Gastrocnemius medialis (tissue), 4 donors: ENCODE data around the gene TMCC2. TPM values are rescaled to one million over a fixed set of nuclear protein-coding genes. Genes with fewer than 3 reads are reported as not detected.

Experiments
- ATAC-seq, 2 donors: fragments of 150-250 bp; one replicate each; pipeline ENCODE4 v1.9.1; 2016
- DNase-seq, 2 donors: peaks; one replicate each; pipeline ENCODE4 v3.0.0-alpha.2; 2019
- H3K27ac ChIP-seq, 4 donors: fragments of 200-600 bp; sonication (generic); 1 replicate in 1 of 4; 2 replicates in 3 of 4; pipeline ENCODE4 v1.5.1; 2016 to 2018; ENCODE audit warnings: mild to moderate bottlenecking in 2 of 4, moderate library complexity in 1 of 4
- H3K27me3 ChIP-seq, 3 donors: fragments of 200-600 bp; sonication (generic) in 2 of 3; 1 replicate in 1 of 3; 2 replicates in 2 of 3; pipeline versions ENCODE4 v1.5.1 to v1.6.0; 2016 to 2019; ENCODE audit warnings: mild to moderate bottlenecking in 1 of 3, moderate library complexity in 1 of 3
- H3K36me3 ChIP-seq, 2 donors: fragments of 200-600 bp; sonication (generic) in 1 of 2; one replicate each; pipeline ENCODE4 v1.5.1; 2017 to 2018
- H3K4me1 ChIP-seq, 2 donors: fragments of 200-600 bp; sonication (generic) in 1 of 2; one replicate each; pipeline ENCODE4 v1.5.1; 2016 to 2017; ENCODE audit warnings: mild to moderate bottlenecking in 2 of 2
- H3K4me3 ChIP-seq, 4 donors: fragments of 200-600 bp; sonication (generic) in 3 of 4; 1 replicate in 1 of 4; 2 replicates in 3 of 4; pipeline ENCODE4 v1.5.1; 2016 to 2019; ENCODE audit warnings: mild to moderate bottlenecking in 2 of 4
- H3K9me3 ChIP-seq, 3 donors: fragments of 200-600 bp; sonication (generic) in 2 of 3; 1 replicate in 1 of 3; 2 replicates in 2 of 3; pipeline ENCODE4 v1.5.1; 2016 to 2019
- CTCF ChIP-seq, 5 experiments: fragments of 450-650 bp in 3 of 5; fragments of 200-600 bp in 2 of 5; sonication (generic) in 2 of 5; IDR thresholded peaks in 4 of 5; conservative IDR thresholded peaks in 1 of 5; 1 replicate in 4 of 5; 2 replicates in 1 of 5; pipeline ENCODE4 v1.5.1; 2016 to 2019; ENCODE audit warnings: antibody characterized with exemption in 5 of 5, mild to moderate bottlenecking in 3 of 5, moderate library complexity in 3 of 5
- POLR2A ChIP-seq, 2 donors: fragments of 450-650 bp; IDR thresholded peaks; one replicate each; pipeline ENCODE4 v1.6.1; 2017; ENCODE audit warnings: antibody characterized with exemption in 2 of 2, mild to moderate bottlenecking in 2 of 2, moderate library complexity in 2 of 2
- in situ Hi-C, 4 donors: fragments of 200-750 bp; cut with MboI; loops; one replicate each; pipeline versions ENCODE4 v1.15.0 to v1.8.0; 2017; ENCODE audit warnings: low sequenced_read_pairs in 4 of 4
- intact Hi-C: fragments of 100-400 bp; cut with DNase I; formaldehyde crosslinking; loops from one replicate; pipeline ENCODE4 v1.15.1; 2023; ENCODE audit warnings: low total_unique reads
- total RNA-seq, 4 donors: library from RNA; depleted of rRNA; stranded (reverse); fragments of >200 nt; gene quantifications; one replicate each; pipeline versions ENCODE4 v1.1.0 to v1.2.3, GENCODE V29; 2016

TMCC2 gene
- total RNA-seq, 4 donors from 2014 or later = 1.1 to 7.6 (median 5.6) TPM

DNA sequence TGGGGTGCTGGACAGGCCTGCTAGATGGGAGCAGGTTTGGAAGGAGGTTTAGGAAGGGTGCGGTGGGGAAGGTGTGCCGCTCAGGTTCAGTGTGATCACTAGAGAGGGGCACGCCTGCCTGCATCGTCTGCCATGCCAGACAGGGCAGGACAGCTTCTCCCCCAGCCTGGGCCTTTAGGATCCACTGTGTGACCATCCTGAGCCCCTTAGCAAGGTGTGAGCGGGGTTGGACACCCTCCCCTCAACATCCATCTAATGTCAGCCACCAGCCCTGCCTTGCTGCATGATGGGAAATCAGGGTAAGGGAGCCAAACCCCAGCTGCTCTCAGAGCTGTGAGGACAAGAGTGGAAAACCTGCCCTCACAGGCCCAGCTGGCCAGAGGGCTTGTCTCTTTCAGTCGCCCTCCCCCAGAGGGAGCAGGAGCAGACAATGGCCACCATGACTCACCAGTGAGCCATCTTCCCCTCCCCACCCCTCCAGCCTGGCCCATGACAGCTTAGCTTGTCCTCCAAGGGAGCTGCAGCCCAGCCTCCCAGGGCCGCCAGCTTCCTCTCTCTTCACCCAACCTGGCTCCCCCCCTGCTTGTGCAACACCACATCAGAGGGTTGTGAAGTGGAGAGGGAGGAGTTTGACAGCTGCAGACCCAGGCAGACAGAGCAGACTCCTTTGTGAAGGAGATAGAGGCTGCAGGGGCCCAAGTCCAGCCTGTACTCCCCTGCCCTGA is 56.8 kb downstream of the TMCC2 start:
- Histone ChIP-seq H3K4me1 (peaks cover 6 to 15% of the 10 kb centered on the region in 2 donors), H3K36me3 (no peaks in the 10 kb centered on the region), H3K9me3 (no peaks in the 10 kb centered on the region), H3K27ac (peak overlapping the region; percentile 65 to 80 (median 74)), H3K27me3 (no peaks in the 10 kb centered on the region), H3K4me3 (no peak overlapping the region)
- peak; percentile 88 to 93 for ATAC-seq
- TF ChIP-seq POLR2A (IDR thresholded peaks at IDR 0.05) = no peak
- no peak for TF ChIP-seq CTCF (IDR thresholded peaks at IDR 0.05 in 4 of 5, conservative IDR thresholded peaks at IDR 0.05 in 1 of 5)
- in situ Hi-C loops = loop anchor here in 1 of 4 donors (5.0 kb wide), 1 partner anchor 33 kb away; no protein-coding TSS in a partner anchor
- DNase-seq = peak; percentile 91 to 96
- intact Hi-C loops = no loop called here

DNA sequence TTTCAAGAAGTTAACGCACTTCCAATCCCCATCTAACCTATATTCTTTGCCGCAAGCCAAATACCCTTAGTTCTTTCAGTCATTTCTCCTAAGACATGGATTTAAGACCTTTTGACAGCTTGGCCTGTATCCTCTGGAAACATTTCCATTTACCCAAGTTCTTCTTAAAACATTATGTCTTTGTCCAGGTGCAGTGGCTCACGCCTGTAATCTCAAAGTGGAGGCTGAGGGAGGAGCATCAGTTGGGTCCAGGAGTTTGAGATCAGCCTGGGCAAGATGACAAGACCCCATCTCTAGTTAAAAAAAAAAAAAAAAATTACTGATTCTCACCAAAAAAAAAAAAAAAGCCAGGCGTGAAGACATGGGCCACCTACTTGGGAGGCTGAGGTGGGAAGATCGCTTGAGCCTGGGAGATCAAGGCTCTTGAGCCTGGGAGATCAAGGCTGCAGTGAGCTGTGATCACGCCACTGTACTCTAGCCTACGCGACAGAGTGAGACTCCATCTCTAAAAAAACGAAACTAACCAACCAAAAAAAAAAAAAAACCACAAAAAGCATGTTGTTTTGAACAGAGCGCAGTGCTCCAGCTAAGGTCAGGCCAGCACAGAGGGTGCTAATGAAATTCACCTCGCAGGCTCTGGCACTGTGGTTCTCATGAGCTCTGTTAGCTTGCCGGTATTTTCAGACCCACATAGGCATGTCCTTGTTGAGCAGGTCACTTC is 57.8 kb downstream of the TMCC2 start:
- intact Hi-C loops = no loop called here
- Histone ChIP-seq H3K27me3 (no peaks in the 10 kb centered on the region), H3K27ac (peak overlapping the region; percentile 65 to 80 (median 74)), H3K4me3 (no peak overlapping the region), H3K36me3 (no peaks in the 10 kb centered on the region), H3K9me3 (no peaks in the 10 kb centered on the region), H3K4me1 (peaks cover 6 to 15% of the 10 kb centered on the region in 2 donors)
- no peak for DNase-seq
- in situ Hi-C loops = no loop called here
- ATAC-seq = no peak
- TF ChIP-seq CTCF (IDR thresholded peaks at IDR 0.05 in 4 of 5, conservative IDR thresholded peaks at IDR 0.05 in 1 of 5) = no peak
- no peak for TF ChIP-seq POLR2A (IDR thresholded peaks at IDR 0.05)

- H3K27me3 ChIP-seq = no peaks in the 10 kb centered on the region
- H3K27ac ChIP-seq = no peak overlapping the region
- H3K4me3 ChIP-seq = no peak overlapping the region
- H3K4me1 ChIP-seq = peaks cover 6 to 15% of the 10 kb centered on the region in 2 donors
- no peaks in the 10 kb centered on the region for H3K36me3 ChIP-seq
- no peaks in the 10 kb centered on the region for H3K9me3 ChIP-seq
- intact Hi-C loops (no loop called here), in situ Hi-C loops (no loop called here)
- no peak for DNase-seq
- ATAC-seq = no peak
- no peak for TF ChIP-seq CTCF (IDR thresholded peaks at IDR 0.05 in 4 of 5, conservative IDR thresholded peaks at IDR 0.05 in 1 of 5)
- TF ChIP-seq POLR2A (IDR thresholded peaks at IDR 0.05) = no peak
These were observed 58.7 kb downstream of the TMCC2 start for GRCh38 chr1:205286335-205286950.

GRCh38 chr1:205287076-205287475 is 59.3 kb downstream of the TMCC2 start:
- no peaks in the 10 kb centered on the region for H3K9me3 ChIP-seq
- no peak for ATAC-seq
- intact Hi-C loops (no loop called here), in situ Hi-C loops (no loop called here)
- no peak overlapping the region for H3K27ac ChIP-seq
- TF ChIP-seq POLR2A (IDR thresholded peaks at IDR 0.05) = no peak
- TF ChIP-seq CTCF (IDR thresholded peaks at IDR 0.05 in 4 of 5, conservative IDR thresholded peaks at IDR 0.05 in 1 of 5) = no peak
- DNase-seq = no peak
- H3K27me3 ChIP-seq = no peaks in the 10 kb centered on the region
- H3K4me1 ChIP-seq = peaks cover 6 to 15% of the 10 kb centered on the region in 2 donors
- no peaks in the 10 kb centered on the region for H3K36me3 ChIP-seq
- no peak overlapping the region for H3K4me3 ChIP-seq
